ENCODE measurements around the gene HRNR. TPM values are rescaled to one million over a fixed set of nuclear protein-coding genes. Genes with fewer than 3 reads are reported as not detected.

HRNR gene
- total RNA-seq, 2 donors from 2014 or later, result not detected

DNA sequence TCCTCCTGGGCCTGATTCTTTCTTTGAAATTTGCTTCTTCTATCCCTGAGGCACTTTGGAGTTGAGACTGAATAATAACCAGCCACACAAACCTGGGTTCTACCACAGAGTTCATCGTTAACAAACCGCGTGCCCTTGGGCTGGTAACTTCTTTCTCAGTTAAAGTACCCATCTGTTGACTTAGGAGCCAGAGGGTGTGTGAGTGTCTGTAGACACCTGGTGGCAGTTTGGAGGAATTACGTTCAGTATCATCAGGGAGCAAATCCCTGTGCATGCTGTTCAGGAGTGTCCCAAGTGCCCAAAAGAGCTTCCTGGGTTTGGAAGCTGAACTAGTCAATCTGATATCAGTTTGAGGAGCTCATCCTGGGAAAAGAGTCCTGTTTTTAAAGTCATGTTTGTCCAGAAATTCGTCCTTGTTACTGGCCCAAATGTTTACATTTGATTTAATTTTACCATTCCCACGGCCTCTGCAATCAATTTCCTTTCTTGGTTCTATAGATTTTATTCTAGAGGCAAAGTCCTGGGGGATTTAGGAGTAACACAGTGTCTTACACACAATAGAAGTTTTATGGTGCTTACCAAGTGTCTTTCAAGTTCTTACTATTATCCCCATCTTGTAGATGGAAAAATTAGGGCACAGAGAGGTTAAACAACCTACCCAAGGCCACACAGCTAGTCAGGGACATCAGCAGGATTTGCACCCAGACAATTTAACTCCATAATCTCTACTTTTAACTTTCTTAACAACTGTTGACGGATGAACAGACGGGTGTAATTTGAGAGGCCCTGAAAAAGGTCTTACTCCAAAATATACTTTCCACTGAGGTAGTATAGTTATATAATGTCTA, 38.2 kb downstream of the HRNR start:
- DNase-seq, result peak; percentile 32 to 40
- Mint-ChIP-seq H3K36me3 (ENCODE audit: insufficient read depth in 2 of 2) (no peaks in the 10 kb centered on the region), H3K4me1 (ENCODE audit: low read depth) (peaks cover 19% of the 10 kb centered on the region), H3K27me3 (ENCODE audit: low read depth) (peaks cover 18% of the 10 kb centered on the region), H3K9me3 (no peaks in the 10 kb centered on the region), H3K27ac (no peak overlapping the region), H3K4me3 (no peak overlapping the region)
- peak; percentile 59 to 60 for ATAC-seq (replicated peaks in 1 of 2)

- Mint-ChIP-seq H3K9me3 (no peaks in the 10 kb centered on the region), H3K4me3 (no peak overlapping the region), H3K27ac (no peak overlapping the region), H3K36me3 (ENCODE audit: insufficient read depth in 2 of 2) (no peaks in the 10 kb centered on the region), H3K4me1 (ENCODE audit: low read depth) (peaks cover 6% of the 10 kb centered on the region), H3K27me3 (ENCODE audit: low read depth) (peaks cover 19% of the 10 kb centered on the region)
- no peak for DNase-seq
- peak in 1 of 2 donors; percentile 56 for ATAC-seq (replicated peaks in 1 of 2)
Observed at GRCh38 chr1:152182944-152183361, 41.0 kb downstream of the HRNR start.

GRCh38 chr1:152182431-152182830, 41.6 kb downstream of the HRNR start:
- peak in 1 of 2 donors; percentile 50 for ATAC-seq (replicated peaks in 1 of 2)
- peaks cover 19% of the 10 kb centered on the region for H3K27me3 Mint-ChIP-seq (ENCODE audit: low read depth)
- no peaks in the 10 kb centered on the region for H3K36me3 Mint-ChIP-seq (ENCODE audit: insufficient read depth in 2 of 2)
- H3K9me3 Mint-ChIP-seq, result no peaks in the 10 kb centered on the region
- no peak for DNase-seq
- no peak overlapping the region for H3K4me3 Mint-ChIP-seq
- H3K4me1 Mint-ChIP-seq (ENCODE audit: low read depth), result peaks cover 6% of the 10 kb centered on the region
- no peak overlapping the region for H3K27ac Mint-ChIP-seq

GRCh38 chr1:152179566-152179965, 44.4 kb downstream of the HRNR start:
- Mint-ChIP-seq H3K27ac (no peak overlapping the region), H3K27me3 (ENCODE audit: low read depth) (peaks cover 27% of the 10 kb centered on the region), H3K4me3 (no peak overlapping the region), H3K9me3 (no peaks in the 10 kb centered on the region), H3K36me3 (ENCODE audit: insufficient read depth in 2 of 2) (no peaks in the 10 kb centered on the region), H3K4me1 (ENCODE audit: low read depth) (peaks cover 6% of the 10 kb centered on the region)
- DNase-seq, result no peak
- no peak for ATAC-seq (replicated peaks in 1 of 2)

GRCh38 chr1:152170287-152170905, 53.6 kb downstream of the HRNR start:
- ATAC-seq (replicated peaks in 1 of 2), result no peak
- H3K27me3 Mint-ChIP-seq (ENCODE audit: low read depth), result peaks cover 17% of the 10 kb centered on the region
- H3K36me3 Mint-ChIP-seq (ENCODE audit: insufficient read depth in 2 of 2), result peaks cover 0 to 2% of the 10 kb centered on the region in 2 donors

DNA sequence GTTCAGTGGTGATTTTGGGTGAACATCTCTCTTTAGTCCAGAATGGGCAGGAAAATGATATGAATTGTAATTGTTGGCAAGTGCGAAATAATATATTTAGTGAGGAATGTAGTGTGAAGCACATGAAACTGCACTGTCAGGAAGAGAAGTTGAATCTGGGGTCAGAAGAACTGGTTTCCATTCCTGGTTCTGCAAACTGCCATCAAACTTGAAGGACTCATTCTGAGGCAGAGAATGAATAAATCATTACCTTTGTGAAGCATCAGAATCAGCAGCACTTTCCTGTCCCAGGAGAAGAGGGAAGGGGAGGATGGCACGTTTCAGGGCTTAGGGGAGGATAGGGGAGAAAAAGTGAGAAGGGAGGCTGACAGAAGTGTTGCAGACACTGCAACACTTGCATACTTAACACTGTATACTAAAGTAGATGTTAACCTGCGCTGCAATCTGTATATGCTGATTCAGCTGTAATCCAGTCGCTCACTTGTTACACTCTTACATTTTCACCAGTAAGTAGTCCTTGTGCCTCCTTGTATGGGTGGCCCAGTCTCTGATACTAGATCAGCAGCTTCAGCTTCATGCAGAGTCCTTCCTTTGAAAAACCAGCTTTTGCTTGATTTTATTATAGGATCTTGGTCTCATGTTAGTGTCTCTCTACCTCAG, 54.5 kb downstream of the HRNR start:
- ATAC-seq (replicated peaks in 1 of 2) (no peak), DNase-seq (no peak)
- Mint-ChIP-seq H3K27ac (no peak overlapping the region), H3K4me3 (no peak overlapping the region), H3K9me3 (peaks cover 0 to 2% of the 10 kb centered on the region in 2 donors), H3K36me3 (ENCODE audit: insufficient read depth in 2 of 2) (peaks cover 0 to 2% of the 10 kb centered on the region in 2 donors), H3K27me3 (ENCODE audit: low read depth) (peaks cover 16% of the 10 kb centered on the region), H3K4me1 (ENCODE audit: low read depth) (peaks cover 8% of the 10 kb centered on the region)

More at GRCh38 chr1:152170287-152170905, 53.6 kb downstream of the HRNR start:
- Mint-ChIP-seq H3K4me3 (no peak overlapping the region), H3K4me1 (ENCODE audit: low read depth) (peaks cover 7% of the 10 kb centered on the region), H3K27ac (no peak overlapping the region), H3K9me3 (peaks cover 0 to 2% of the 10 kb centered on the region in 2 donors)
- no peak for DNase-seq

GRCh38 chr1:152168535-152168868, 55.5 kb downstream of the HRNR start:
- peaks cover 0 to 2% of the 10 kb centered on the region in 2 donors for H3K36me3 Mint-ChIP-seq (ENCODE audit: insufficient read depth in 2 of 2)
- ATAC-seq (replicated peaks in 1 of 2), result no peak
- no peak for DNase-seq
- H3K4me3 Mint-ChIP-seq, result no peak overlapping the region
- H3K4me1 Mint-ChIP-seq (ENCODE audit: low read depth), result peaks cover 8% of the 10 kb centered on the region
- no peak overlapping the region for H3K27ac Mint-ChIP-seq
- peaks cover 23% of the 10 kb centered on the region for H3K27me3 Mint-ChIP-seq (ENCODE audit: low read depth)
- peaks cover 0 to 2% of the 10 kb centered on the region in 2 donors for H3K9me3 Mint-ChIP-seq

- Mint-ChIP-seq H3K36me3 (ENCODE audit: insufficient read depth in 2 of 2) (peaks cover 0 to 2% of the 10 kb centered on the region in 2 donors), H3K27me3 (ENCODE audit: low read depth) (peaks cover 28% of the 10 kb centered on the region)
- no peak for ATAC-seq (replicated peaks in 1 of 2)
Observed at GRCh38 chr1:152167835-152168534, 56.0 kb downstream of the HRNR start.

GRCh38 chr1:152166966-152167365, 57.0 kb downstream of the HRNR start:
- ATAC-seq (replicated peaks in 1 of 2), result no peak
- H3K4me1 Mint-ChIP-seq (ENCODE audit: low read depth), result peaks cover 8% of the 10 kb centered on the region
- peaks cover 0 to 2% of the 10 kb centered on the region in 2 donors for H3K36me3 Mint-ChIP-seq (ENCODE audit: insufficient read depth in 2 of 2)
- peaks cover 35% of the 10 kb centered on the region for H3K27me3 Mint-ChIP-seq (ENCODE audit: low read depth)
- no peak overlapping the region for H3K4me3 Mint-ChIP-seq
- peaks cover 0 to 2% of the 10 kb centered on the region in 2 donors for H3K9me3 Mint-ChIP-seq
- DNase-seq, result no peak
- H3K27ac Mint-ChIP-seq, result no peak overlapping the region

More at GRCh38 chr1:152167835-152168534, 56.0 kb downstream of the HRNR start:
- peaks cover 0 to 2% of the 10 kb centered on the region in 2 donors for H3K9me3 Mint-ChIP-seq
- H3K4me3 Mint-ChIP-seq, result no peak overlapping the region
- no peak for DNase-seq
- H3K27ac Mint-ChIP-seq, result no peak overlapping the region
- peaks cover 8% of the 10 kb centered on the region for H3K4me1 Mint-ChIP-seq (ENCODE audit: low read depth)

- DNase-seq, result no peak
- Mint-ChIP-seq H3K9me3 (peaks cover 0 to 2% of the 10 kb centered on the region in 2 donors), H3K4me1 (ENCODE audit: low read depth) (peaks cover 8% of the 10 kb centered on the region), H3K36me3 (ENCODE audit: insufficient read depth in 2 of 2) (peaks cover 0 to 2% of the 10 kb centered on the region in 2 donors), H3K27me3 (ENCODE audit: low read depth) (peaks cover 35% of the 10 kb centered on the region), H3K27ac (peak overlapping the region; percentile 34), H3K4me3 (no peak overlapping the region)
- ATAC-seq (replicated peaks in 1 of 2), result no peak
Observed at GRCh38 chr1:152165286-152166077, 58.5 kb downstream of the HRNR start.

- H3K4me1 Mint-ChIP-seq (ENCODE audit: low read depth), result peaks cover 8% of the 10 kb centered on the region
- H3K27ac Mint-ChIP-seq, result no peak overlapping the region
- no peak for DNase-seq
- peaks cover 0 to 2% of the 10 kb centered on the region in 2 donors for H3K9me3 Mint-ChIP-seq
- no peak overlapping the region for H3K4me3 Mint-ChIP-seq
- peaks cover 0 to 2% of the 10 kb centered on the region in 2 donors for H3K36me3 Mint-ChIP-seq (ENCODE audit: insufficient read depth in 2 of 2)
- peaks cover 40% of the 10 kb centered on the region for H3K27me3 Mint-ChIP-seq (ENCODE audit: low read depth)
- ATAC-seq (replicated peaks in 1 of 2), result no peak
Observed at GRCh38 chr1:152164517-152165136, 59.4 kb downstream of the HRNR start.
